ENCODE measurements around the gene GNL3. TPM values are rescaled to one million over a fixed set of nuclear protein-coding genes. Genes with fewer than 3 reads are reported as not detected.

The GNL3 gene
- polyA plus RNA-seq, 2 of the 4 experiments (the other 2 are of a cell fraction) = 125 to 139 TPM

- ChIA-PET CTCF (no interaction called here), POLR2A (no interaction called here)
- DNase-seq (ENCODE audit: low read depth in 1 of 2, low spot score in 1 of 2) (no peak), FAIRE-seq (no peak), ATAC-seq (no peak)
- WGBS (ENCODE audit: missing lambda C conversion rate) = 70% methylated on average over 6 of the region's 6 CpGs
- TF ChIP-seq FOXS1 (CRISPR knock-in tag; IDR thresholded peaks at IDR 0.05) (no peak), ZNF302 (CRISPR knock-in tag; IDR thresholded peaks at IDR 0.05) (no peak), NPAS2 (CRISPR knock-in tag; IDR thresholded peaks at IDR 0.05; ENCODE audit: borderline replicate concordance) (no peak), CBX8 (IDR thresholded peaks at IDR 0.05) (no peak), HDAC2 (IDR thresholded peaks at IDR 0.05) (no peak), EHMT2 (IDR thresholded peaks at IDR 0.05; ENCODE audit: low read depth) (no peak), NFE2L2 (conservative IDR thresholded peaks at IDR 0.05; ENCODE audit: low read length) (no peak), HES2 (IDR thresholded peaks at IDR 0.05) (no peak), RARB (CRISPR knock-in tag; IDR thresholded peaks at IDR 0.05) (no peak), USF2 (IDR thresholded peaks at IDR 0.05) (no peak), CHD4 (IDR thresholded peaks at IDR 0.05; ENCODE audit: borderline replicate concordance) (no peak), MAZ (IDR thresholded peaks at IDR 0.05; ENCODE audit: borderline replicate concordance, low read depth, low read length) (no peak), RAD21 (conservative IDR thresholded peaks at IDR 0.05 in 1 of 2, IDR thresholded peaks at IDR 0.05 in 1 of 2) (no peak), EP300 (IDR thresholded peaks at IDR 0.05) (no peak), JUNB (IDR thresholded peaks at IDR 0.05) (no peak), MAFK (IDR thresholded peaks at IDR 0.05; ENCODE audit: partially characterized antibody) (no peak), ZSCAN20 (CRISPR knock-in tag; IDR thresholded peaks at IDR 0.05) (no peak), CBX2 (IDR thresholded peaks at IDR 0.05; ENCODE audit: borderline replicate concordance, low read depth) (no peak), SMC3 (IDR thresholded peaks at IDR 0.05) (no peak)
- Histone ChIP-seq H3K4me3 (no peak overlapping the region), H3K4me2 (peak overlapping the region; percentile 94), H3K9me3 (no peaks in the 10 kb centered on the region), H3K4me1 (peaks cover 36% of the 10 kb centered on the region; the same call in 2 of the 3 replicates), H3K27ac (no peak overlapping the region)
These were observed 2.4 kb downstream of the GNL3 start for GRCh38 chr3:52688266-52688665.

GRCh38 chr3:52689151-52689550 lies 3.3 kb downstream of the GNL3 start:
- FAIRE-seq = no peak

GRCh38 chr3:52690560-52690959 lies 4.7 kb downstream of the GNL3 start:
- H3K27ac ChIP-seq = no peak overlapping the region
- no peak for DNase-seq (ENCODE audit: low read depth in 1 of 2, low spot score in 1 of 2)
- CTCF ChIA-PET = interaction anchor here (0.6 to 1.6 kb wide), 2 partner anchors 91 to 244 kb away, joined by 3 to 4 read pairs; no protein-coding TSS in a partner anchor

More at GRCh38 chr3:52689151-52689550, 3.3 kb downstream of the GNL3 start:
- TF ChIP-seq FOSB (CRISPR knock-in tag; IDR thresholded peaks at IDR 0.05) = no peak
- no peak for TF ChIP-seq HOXB5 (CRISPR knock-in tag; IDR thresholded peaks at IDR 0.05)
- ChIA-PET CTCF (no interaction called here), POLR2A (no interaction called here)
- Histone ChIP-seq H3K9me3 (no peaks in the 10 kb centered on the region), H3K4me2 (no peak overlapping the region), H3K27ac (no peak overlapping the region), H3K4me1 (peaks cover 30% of the 10 kb centered on the region; the same call in 2 of the 3 replicates), H3K4me3 (no peak overlapping the region)
- WGBS (ENCODE audit: missing lambda C conversion rate) = 87% methylated on average over 3 of the region's 3 CpGs
- ATAC-seq (no peak), DNase-seq (ENCODE audit: low read depth in 1 of 2, low spot score in 1 of 2) (no peak)

GRCh38 chr3:52693071-52693470 lies 7.2 kb downstream of the GNL3 start:
- no peak overlapping the region for H3K27ac ChIP-seq
- CTCF ChIA-PET = no interaction called here
- ATAC-seq = no peak

More at GRCh38 chr3:52690560-52690959, 4.7 kb downstream of the GNL3 start:
- ATAC-seq = no peak
- H3K4me3 ChIP-seq = no peak overlapping the region
- H3K9me3 ChIP-seq = no peaks in the 10 kb centered on the region
- POLR2A ChIA-PET = interaction anchor here (1.4 kb wide), 1 partner anchor 15 kb away, joined by 6 read pairs; the partner anchor contains the start of genes GLT8D1 and SPCS1
- H3K4me2 ChIP-seq = no peak overlapping the region
- no peak for FAIRE-seq
- peaks cover 24% of the 10 kb centered on the region; the same call in 2 of the 3 replicates for H3K4me1 ChIP-seq
- 86% methylated on average over 2 of the region's 2 CpGs for WGBS (ENCODE audit: missing lambda C conversion rate)
- TF ChIP-seq FOXS1 (CRISPR knock-in tag; IDR thresholded peaks at IDR 0.05) (no peak), MAFK (IDR thresholded peaks at IDR 0.05; ENCODE audit: partially characterized antibody) (peak; percentile 65)

More at GRCh38 chr3:52693071-52693470, 7.2 kb downstream of the GNL3 start:
- no peak overlapping the region for H3K4me3 ChIP-seq
- no peak for DNase-seq (ENCODE audit: low read depth in 1 of 2, low spot score in 1 of 2)
- H3K9me3 ChIP-seq = no peaks in the 10 kb centered on the region
- POLR2A ChIA-PET = interaction anchor here (0.6 kb wide), 1 partner anchor 157 kb away, joined by 3 read pairs; the partner anchor contains the start of gene UQCC5
- no peak for FAIRE-seq
- no peak for TF ChIP-seq HOXB5 (CRISPR knock-in tag; IDR thresholded peaks at IDR 0.05)
- no peak for TF ChIP-seq HMGXB4 (CRISPR knock-in tag; IDR thresholded peaks at IDR 0.05; ENCODE audit: borderline replicate concordance)
- no peak for TF ChIP-seq GATA3 (IDR thresholded peaks at IDR 0.05; ENCODE audit: borderline replicate concordance)
- peaks cover 13% of the 10 kb centered on the region; the same call in 2 of the 3 replicates for H3K4me1 ChIP-seq
- no peak overlapping the region for H3K4me2 ChIP-seq

Measured in A549 (cell line).